ENCODE data around the gene CACNA1C. TPM values are rescaled to one million over a fixed set of nuclear protein-coding genes. Genes with fewer than 3 reads are reported as not detected.

Gene CACNA1C
- total RNA-seq, 1 experiment from 2014 or later: 1.1 TPM

DNA sequence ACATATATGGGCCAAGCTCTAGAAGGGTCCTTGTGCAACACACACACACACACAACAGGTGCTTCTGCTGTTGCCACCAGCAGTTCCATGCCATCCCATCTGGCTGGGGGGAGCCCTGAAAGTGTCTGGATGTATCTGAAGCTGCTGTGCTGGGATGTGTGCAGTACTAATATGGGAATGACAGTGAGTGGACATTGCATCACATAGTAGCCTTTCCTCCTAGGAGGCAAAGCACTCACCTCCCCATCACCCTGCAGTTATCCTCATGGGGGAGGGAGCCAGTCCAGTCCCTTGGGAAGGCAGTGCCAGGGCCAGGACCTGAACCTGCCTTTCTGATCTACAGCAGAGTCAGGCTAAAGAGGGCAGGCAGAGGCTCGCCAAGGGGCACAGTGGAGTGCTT lies 208.9 kb downstream of the CACNA1C start:
- Histone ChIP-seq H3K4me1 (ENCODE audit: insufficient read depth, low read length) (no peaks in the 10 kb centered on the region), H3K23me2 (ENCODE audit: insufficient read length, low read depth, low read length, poor library complexity, severe bottlenecking) (no peaks in the 10 kb centered on the region), H3K27ac (ENCODE audit: insufficient read length, low read depth, low read length) (no peak overlapping the region), H3K56ac (ENCODE audit: insufficient read length, low read depth, low read length) (no peak overlapping the region), H3K4me2 (ENCODE audit: insufficient read depth, insufficient read length, low read length) (no peak overlapping the region), H3K23ac (ENCODE audit: insufficient read length, low read depth, low read length) (no peak overlapping the region), H3K18ac (ENCODE audit: insufficient read length, low read depth, low read length) (no peak overlapping the region), H3K4ac (ENCODE audit: low read depth, low read length) (no peak overlapping the region), H2AFZ (ENCODE audit: low read length) (no peak overlapping the region), H3T11ph (ENCODE audit: low read length) (no peak overlapping the region), H3K79me2 (ENCODE audit: insufficient read depth, low read length) (no peaks in the 10 kb centered on the region), H4K20me1 (ENCODE audit: control insufficient read depth, insufficient read depth, insufficient read length) (no peaks in the 10 kb centered on the region), H3K14ac (ENCODE audit: insufficient read depth, low read length) (no peak overlapping the region), H2AK5ac (ENCODE audit: insufficient read length, low read length) (no peak overlapping the region), H3K9me3 (ENCODE audit: control insufficient read depth, low read depth, low read length) (no peaks in the 10 kb centered on the region), H3K27me3 (ENCODE audit: insufficient read depth, low read length) (no peaks in the 10 kb centered on the region), H4K8ac (replicated peaks; ENCODE audit: insufficient read length, low read depth, low read length) (no peak overlapping the region), H4K91ac (ENCODE audit: insufficient read length, low read depth, low read length) (no peak overlapping the region), H3K9ac (ENCODE audit: extremely low read depth, insufficient read length, low read length) (no peak overlapping the region), H4K5ac (ENCODE audit: insufficient read length, low read depth, low read length) (no peak overlapping the region), H2BK12ac (ENCODE audit: insufficient read length, low read depth, low read length) (no peak overlapping the region), H3K79me1 (ENCODE audit: insufficient read depth, low read depth, low read length, poor library complexity, severe bottlenecking) (no peaks in the 10 kb centered on the region), H2BK5ac (ENCODE audit: insufficient read length, low read length) (no peak overlapping the region), H2BK15ac (ENCODE audit: low read depth, low read length) (no peak overlapping the region), H2BK120ac (ENCODE audit: low read depth, low read length, poor library complexity, severe bottlenecking) (no peak overlapping the region), H2BK20ac (ENCODE audit: low read depth, low read length, poor library complexity, severe bottlenecking) (no peak overlapping the region)
- Mint-ChIP-seq H3K9me3 (peaks cover 4 to 7% of the 10 kb centered on the region in 2 experiments; a peak in 4 of 5 replicates), H3K4me3 (no peak overlapping the region), H3K4me1 (peaks cover 9 to 15% of the 10 kb centered on the region in 2 experiments; a peak in 3 of 4 replicates), H3K36me3 (ENCODE audit: insufficient read depth in 1 of 3, low read depth in 3 of 3) (no peaks in the 10 kb centered on the region; a peak in 1 of 7 replicates), H3K27me3 (ENCODE audit: low read depth) (no peaks in the 10 kb centered on the region), H3K27ac (no peak overlapping the region)
- no CpG with 5 or more reads among the region's 1 CpG for WGBS (ENCODE audit: extremely low coverage, insufficient read length, low lambda C conversion rate)
- TF ChIP-seq, protein P1, sequence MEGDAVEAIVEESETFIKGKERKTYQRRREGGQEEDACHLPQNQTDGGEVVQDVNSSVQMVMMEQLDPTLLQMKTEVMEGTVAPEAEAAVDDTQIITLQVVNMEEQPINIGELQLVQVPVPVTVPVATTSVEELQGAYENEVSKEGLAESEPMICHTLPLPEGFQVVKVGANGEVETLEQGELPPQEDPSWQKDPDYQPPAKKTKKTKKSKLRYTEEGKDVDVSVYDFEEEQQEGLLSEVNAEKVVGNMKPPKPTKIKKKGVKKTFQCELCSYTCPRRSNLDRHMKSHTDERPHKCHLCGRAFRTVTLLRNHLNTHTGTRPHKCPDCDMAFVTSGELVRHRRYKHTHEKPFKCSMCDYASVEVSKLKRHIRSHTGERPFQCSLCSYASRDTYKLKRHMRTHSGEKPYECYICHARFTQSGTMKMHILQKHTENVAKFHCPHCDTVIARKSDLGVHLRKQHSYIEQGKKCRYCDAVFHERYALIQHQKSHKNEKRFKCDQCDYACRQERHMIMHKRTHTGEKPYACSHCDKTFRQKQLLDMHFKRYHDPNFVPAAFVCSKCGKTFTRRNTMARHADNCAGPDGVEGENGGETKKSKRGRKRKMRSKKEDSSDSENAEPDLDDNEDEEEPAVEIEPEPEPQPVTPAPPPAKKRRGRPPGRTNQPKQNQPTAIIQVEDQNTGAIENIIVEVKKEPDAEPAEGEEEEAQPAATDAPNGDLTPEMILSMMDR (conservative IDR thresholded peaks at IDR 0.05): no peak
- DNase-seq: no peak

Data from H9 (cell line).